T-helper 1 cell (primary cell): ENCODE measurements around the gene GRIN2B.

Experiments
- DNase-seq, 5 donors: peaks; one replicate each; pipeline ENCODE4 v3.0.0-alpha.2; 2012 to 2020
- total RNA-seq, 4 donors: gene quantifications; one replicate each; lab custom pipeline; 2026; lab: John Stamatoyannopoulos, UW

The GRIN2B gene
- 0 to 0.08 (median 0) reads per million in 4 donors for total RNA-seq

GRCh38 chr12:13981296-13981962, at the start of gene GRIN2B:
Gene GRIN2B, minus strand, starts transcription at chr12:13981602. Its CDS starts 115,394 bp downstream, at chr12:13866208.
- no peak for DNase-seq

- DNase-seq: no peak
These were observed 45.1 kb upstream of the GRIN2B start for GRCh38 chr12:14026537-14026936.

GRCh38 chr12:14024591-14024990, 43.2 kb upstream of the GRIN2B start:
- DNase-seq: no peak

GRCh38 chr12:14018080-14018479, 36.7 kb upstream of the GRIN2B start:
- no peak for DNase-seq

- DNase-seq: no peak
These were observed 29.6 kb upstream of the GRIN2B start for GRCh38 chr12:14010989-14011388.

DNA sequence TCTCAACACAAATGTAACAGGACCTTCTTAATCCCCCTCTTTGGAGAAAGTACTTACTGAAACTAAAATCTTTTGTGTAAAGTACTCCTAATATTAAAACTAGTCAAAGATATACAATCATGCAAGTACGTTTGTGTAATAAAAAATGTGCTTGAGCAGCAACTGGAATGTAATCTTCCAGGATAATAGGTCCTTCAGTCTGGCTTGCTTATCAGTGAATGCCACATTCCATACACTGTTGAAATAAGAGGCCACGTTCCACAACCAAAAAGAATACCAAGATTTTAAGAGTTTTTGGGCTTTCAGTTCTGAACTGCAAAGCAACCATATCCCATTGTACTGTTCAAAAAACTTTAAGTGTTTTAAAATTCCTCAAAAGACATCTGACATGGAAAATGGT, 26.2 kb upstream of the GRIN2B start:
- no peak for DNase-seq

DNA sequence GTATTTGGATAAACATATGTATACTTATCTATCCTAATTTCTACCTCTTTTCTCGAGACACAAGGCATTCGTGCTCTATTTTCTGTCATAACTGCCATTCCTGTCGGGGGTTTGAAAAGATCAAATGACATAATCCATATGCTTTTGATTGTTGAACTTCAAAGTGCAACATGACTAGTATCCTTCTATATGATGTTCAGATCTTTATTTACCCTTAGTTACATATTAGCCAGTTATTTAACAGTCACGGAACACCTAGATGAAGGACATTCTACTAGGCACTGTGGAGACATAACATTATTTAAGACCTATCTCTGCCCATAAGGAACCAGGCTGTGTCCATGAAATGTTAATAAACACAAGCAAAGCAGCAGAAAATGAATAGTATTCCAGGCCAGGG, 11.2 kb upstream of the GRIN2B start:
- DNase-seq: no peak

DNA sequence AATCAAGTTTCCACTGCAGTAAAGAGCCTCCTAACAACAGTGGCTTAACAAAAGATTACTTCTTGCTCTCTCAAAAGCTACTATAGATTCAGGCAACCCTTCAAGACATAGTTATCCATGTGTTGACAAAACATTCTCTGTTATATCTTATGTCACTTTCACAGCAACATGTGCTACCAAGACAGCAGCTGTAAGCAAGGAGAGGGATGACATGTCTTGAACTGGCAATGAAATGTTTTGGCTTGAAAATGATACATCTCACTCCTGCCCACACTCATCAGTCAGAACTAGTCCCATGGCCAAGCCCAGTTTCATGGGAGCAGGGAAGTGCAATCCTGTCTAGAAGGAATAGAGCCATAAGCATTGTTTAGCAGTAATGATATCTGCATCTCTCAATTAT, 10.7 kb upstream of the GRIN2B start:
- no peak for DNase-seq

DNA sequence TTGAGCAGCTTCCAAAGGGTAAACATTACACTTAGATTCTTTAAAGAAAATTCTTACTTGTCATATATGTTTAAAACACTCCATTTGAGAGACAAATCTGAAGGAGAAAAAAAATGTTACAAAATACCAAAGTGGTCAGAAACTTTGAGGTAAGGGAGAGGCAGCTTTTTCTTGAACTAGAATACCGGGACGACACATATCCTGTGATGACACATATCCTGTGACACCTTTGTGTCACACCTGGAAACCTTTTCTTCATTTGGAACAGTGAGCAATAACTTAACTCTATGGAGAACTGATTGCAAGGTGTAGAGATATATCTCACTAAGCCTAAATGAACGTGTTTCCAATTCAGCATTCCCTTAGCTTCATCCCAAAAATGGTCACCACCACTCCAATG, 4.6 kb upstream of the GRIN2B start:
- DNase-seq: no peak

DNA sequence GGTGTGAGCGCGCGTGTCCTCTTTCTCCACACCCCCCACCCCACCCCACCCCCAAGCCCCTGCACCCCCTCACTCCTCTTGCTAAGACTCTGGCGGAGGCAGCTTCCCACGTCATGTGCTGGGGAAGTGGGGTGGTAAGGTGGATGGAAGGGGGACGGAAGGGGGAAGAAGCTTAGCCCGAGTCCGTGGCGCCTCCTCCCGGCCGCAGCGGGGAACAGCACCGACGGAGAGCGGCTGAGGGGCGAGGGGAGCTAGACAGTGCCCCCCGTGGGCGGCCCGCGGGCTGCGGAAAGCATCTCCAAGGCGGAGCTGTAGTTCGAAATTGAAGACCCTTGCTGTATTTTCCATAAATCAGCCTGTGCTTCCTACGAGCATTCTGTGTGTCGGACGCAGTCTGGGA, 588 bp upstream of the GRIN2B start:
- no peak for DNase-seq

GRCh38 chr12:13980538-13981295, 685 bp downstream of the GRIN2B start:
- DNase-seq: no peak

DNA sequence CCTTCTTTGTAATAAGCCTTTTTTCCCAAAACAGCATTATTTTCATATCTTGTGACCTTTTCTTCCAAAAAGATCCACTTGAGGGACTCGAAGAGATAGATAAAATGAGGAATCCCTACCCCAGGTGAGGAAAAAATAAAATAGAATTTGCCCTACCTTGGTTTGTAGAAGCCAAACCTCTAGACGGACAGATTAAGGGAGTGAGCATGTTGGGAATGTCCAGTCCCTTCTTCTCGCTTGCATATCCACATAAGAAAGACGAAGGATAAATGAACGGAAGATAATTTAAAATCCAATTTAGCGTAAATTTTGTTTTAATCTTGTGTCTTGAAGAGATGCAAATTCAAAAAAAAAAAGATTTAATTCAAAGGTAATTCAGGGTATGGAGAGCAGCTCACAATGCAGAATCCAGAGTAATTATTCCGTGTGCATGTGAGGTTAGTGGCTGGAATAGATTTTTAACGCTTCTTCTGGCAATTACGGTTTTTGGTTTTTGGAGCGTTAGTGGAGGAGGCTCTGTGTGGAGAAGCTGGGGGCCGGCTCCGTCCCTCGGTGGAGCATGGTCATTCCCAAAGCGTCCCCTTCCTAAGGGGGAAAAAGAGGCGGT, 1.5 kb downstream of the GRIN2B start:
- DNase-seq: no peak

DNA sequence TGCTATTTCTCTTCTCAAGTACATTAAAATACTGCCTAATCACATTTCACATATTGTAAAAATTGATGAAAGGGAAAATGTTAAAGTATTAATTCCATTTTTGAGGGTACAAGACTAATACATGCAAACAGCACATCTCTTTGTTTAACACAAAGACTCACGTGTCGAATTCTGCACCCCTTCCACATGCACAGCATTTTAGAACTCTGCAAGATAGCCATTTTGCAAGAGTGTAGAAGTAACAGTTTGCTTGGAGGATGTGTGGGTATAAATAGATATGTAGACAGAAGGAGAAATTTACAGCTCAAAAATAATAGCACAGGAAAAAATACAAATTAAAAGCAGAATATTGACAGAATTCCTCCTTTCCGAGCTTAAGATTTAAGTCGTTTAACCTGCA, 2.5 kb downstream of the GRIN2B start:
- no peak for DNase-seq

GRCh38 chr12:13976880-13977279, 4.5 kb downstream of the GRIN2B start:
- DNase-seq: no peak

GRCh38 chr12:13976028-13976584, 5.3 kb downstream of the GRIN2B start:
- no peak for DNase-seq

DNA sequence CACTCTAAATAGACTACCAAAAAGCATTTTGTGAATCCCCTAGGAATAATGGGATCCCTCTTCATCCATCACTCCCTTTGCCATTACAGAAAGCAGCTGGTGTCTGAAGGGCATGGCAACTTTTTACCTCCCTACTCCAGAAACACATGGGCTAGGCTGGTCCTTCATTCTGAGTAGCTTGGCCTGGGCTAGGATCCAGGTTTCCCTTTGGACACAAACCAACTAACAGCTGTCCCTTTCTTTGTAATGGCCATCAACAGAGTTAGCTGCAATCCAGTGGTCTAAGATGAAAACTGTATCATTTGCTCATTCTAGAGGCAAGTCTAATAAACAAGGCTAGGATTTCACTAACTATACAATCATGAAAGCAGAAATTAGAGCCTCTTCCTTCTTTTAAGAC, 7.4 kb downstream of the GRIN2B start:
- no peak for DNase-seq

DNA sequence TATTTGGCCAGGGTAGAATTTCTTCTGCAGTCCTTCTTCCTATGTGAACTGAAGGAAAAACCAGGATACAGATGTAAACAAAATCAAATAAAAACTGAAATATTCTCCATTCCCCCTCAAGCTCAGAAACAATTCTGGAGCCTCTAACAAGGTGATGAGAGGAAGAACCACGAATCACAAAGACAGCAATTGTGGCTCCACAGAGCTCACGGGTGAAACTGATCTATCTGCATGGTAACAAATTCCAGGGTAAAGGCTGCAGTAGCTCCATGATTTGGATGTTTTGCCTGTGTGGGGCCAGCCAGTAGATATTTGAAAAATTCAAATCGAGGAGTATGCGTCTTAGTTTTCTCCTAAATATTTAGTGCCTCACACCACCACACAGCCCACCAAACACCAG, 10.6 kb downstream of the GRIN2B start:
- DNase-seq: no peak

DNA sequence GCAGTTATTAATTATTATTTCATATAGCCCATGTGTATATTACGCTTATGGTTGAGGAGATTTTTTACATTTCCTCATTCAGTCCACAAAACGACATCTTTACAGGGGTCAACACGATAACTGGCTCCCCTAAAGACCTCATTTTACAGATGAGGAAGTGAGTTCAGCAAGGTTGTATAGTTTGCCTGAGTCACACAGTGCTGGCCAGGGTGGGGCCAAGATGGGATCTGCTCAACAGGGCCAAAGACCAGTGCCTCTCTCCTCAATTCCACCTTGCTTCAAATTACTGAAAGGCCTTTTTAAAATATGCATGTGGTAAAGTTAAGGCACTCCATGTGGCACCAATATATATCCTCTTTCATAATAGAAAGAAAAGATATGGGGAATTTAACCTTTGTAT, 13.1 kb downstream of the GRIN2B start:
- no peak for DNase-seq

GRCh38 chr12:13964666-13965065, 16.7 kb downstream of the GRIN2B start:
- no peak for DNase-seq

DNA sequence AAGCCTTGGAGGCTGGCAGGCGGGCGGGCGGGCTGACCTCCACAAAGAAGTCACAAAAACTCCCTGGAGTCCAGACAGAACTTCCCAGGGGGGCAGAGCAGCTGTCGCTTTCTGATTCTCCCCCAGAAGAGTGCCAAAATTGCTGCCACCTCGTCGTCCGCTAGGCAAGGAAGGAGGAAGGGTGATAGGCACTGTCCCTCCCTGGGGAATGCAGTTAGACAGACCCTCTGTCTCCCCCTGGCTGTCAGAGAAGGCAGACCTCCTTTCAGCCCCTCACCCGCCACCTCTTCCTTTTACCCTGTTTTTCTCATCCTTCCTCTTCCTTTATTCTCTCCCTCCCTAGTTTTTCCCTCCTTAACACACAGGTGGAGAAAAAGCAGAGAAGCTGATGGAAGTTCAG, 18.7 kb downstream of the GRIN2B start:
- no peak for DNase-seq

GRCh38 chr12:13961971-13962370, 19.4 kb downstream of the GRIN2B start:
- DNase-seq: no peak

DNA sequence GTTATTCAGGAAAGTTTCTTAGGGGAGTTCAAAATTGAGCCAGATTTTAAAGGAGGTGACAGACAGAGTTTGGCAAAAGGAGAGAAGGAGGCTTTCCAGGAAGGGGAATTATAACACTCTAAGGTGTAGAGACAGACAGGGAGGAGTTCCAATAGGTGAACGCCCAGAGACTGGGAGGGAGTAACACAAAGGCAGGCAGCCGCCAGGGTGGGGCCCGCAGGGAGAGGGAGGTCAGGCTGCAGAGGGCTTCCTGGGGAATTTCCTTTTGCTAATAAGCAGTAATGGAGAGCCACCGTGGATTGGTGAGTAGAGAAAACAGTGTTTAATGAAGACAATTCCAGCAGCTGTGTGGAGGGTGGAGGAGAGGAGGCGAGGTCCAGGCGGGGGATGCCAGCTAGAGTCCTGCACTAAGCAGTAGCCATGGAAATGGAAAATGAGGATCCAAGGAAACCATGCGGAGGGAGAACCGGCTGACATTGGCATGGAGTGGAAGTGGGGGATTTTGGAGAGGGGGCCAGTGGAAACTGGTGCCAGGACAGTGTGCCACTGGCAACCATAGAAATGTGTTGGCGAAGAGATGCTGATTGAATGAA, 22.2 kb downstream of the GRIN2B start:
- DNase-seq: no peak

GRCh38 chr12:13957576-13957975, 23.8 kb downstream of the GRIN2B start:
- DNase-seq: no peak
